UCSD-AML1 (cell line): ENCODE data around the gene ORMDL1.
A peak's percentile ranks its signal among the peaks of the same experiment; 100 is the strongest.
"Not testable (repeated sequence)": the region's sequence is repeated elsewhere in the genome, so short reads cannot be mapped to it uniquely, and the experiment has no call there.

Experiments used
- DNase-seq: peaks from one replicate; lab custom pipeline; 2025; ENCODE audit not compliant: unreplicated experiment; lab: John Stamatoyannopoulos, UW

The ORMDL1 gene

GRCh38 chr2:189772212-189772611, 11.9 kb downstream of the ORMDL1 start:
- DNase-seq, result no peak

GRCh38 chr2:189770590-189771322, 13.4 kb downstream of the ORMDL1 start:
- DNase-seq, result no peak

GRCh38 chr2:189763908-189764661, 20.1 kb downstream of the ORMDL1 start:
- no peak for DNase-seq

GRCh38 chr2:189762551-189763298, 21.4 kb downstream of the ORMDL1 start, which contains the start of gene OSGEPL1:
OSGEPL1 (minus strand) TSS chr2:189762792; CDS start chr2:189761640, 1,152 bp downstream.
- peak; percentile 91 for DNase-seq

GRCh38 chr2:189762229-189762550, 21.9 kb downstream of the ORMDL1 start:
- no peak for DNase-seq

- DNase-seq, result not testable (repeated sequence)
Observed at GRCh38 chr2:189760154-189760553, 24.0 kb downstream of the ORMDL1 start.

- no peak for DNase-seq
Observed at GRCh38 chr2:189756311-189756952, 27.7 kb downstream of the ORMDL1 start.

GRCh38 chr2:189751080-189751658, 33.0 kb downstream of the ORMDL1 start:
- peak; percentile 5 for DNase-seq

- DNase-seq, result no peak
Observed at GRCh38 chr2:189729430-189729829, 54.7 kb downstream of the ORMDL1 start.

- no peak for DNase-seq
Observed at GRCh38 chr2:189726849-189727248, 57.3 kb downstream of the ORMDL1 start.

- no peak for DNase-seq
Observed at GRCh38 chr2:189726271-189726670, 57.9 kb downstream of the ORMDL1 start.

GRCh38 chr2:189723192-189723591, 60.9 kb downstream of the ORMDL1 start:
- DNase-seq, result no peak
